ENCODE data around the gene KHDC3L. TPM values are rescaled to one million over a fixed set of nuclear protein-coding genes. Genes with fewer than 3 reads are reported as not detected.

Gene KHDC3L
- total and polyA plus RNA-seq, 2 of the 13 experiments (the other 11 are each of a cell fraction or from before 2014, with no cell fraction given), result not detected

DNA sequence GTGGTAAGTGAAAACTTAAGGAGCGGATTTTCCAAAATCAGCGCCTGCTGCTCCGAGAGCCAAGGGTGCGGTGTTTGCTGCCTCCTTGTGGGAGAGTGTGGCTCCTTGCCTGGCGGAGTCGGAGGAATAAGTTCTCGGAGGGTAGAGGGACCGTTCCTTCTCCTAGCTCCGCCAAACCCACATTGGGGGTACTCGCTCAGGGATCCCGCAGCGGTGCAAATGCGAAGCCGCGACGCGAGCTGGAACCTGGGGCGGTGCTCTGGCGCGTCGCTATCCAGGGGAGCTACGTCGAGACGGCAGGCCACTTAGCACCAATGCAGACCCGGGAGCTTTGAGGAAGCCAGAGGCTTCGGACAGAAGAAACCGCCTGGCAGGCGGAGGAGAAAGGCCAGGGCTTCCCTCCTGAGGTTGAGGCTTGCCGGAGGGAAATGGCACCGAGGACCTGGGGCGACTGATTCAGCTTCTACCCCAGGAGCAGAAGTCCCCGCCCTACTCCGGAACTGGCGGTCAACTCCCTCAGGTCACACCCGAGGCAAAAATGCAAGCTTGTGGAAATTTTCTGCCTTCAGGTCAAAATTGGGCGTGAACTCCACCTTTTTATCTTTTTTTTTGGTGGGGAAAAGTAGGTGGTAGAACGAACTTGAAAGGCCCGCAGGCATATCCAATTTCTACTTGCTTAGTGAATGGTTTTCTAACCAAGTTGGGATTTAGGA lies 26.5 kb downstream of the KHDC3L start:
- FAIRE-seq (peak; percentile 32), DNase-seq (ENCODE audit: low spot score) (peak; percentile 5), ATAC-seq (peak; percentile 91)
- intact Hi-C loops (cut with micrococcal nuclease; ENCODE audit: unreplicated experiment) (loop anchor here (1.0 kb wide), 1 partner anchor 104 kb away; no protein-coding TSS in a partner anchor), in situ Hi-C loops (cut with HindIII; ENCODE audit: extremely low pct_ligation_motif_present, low pct_unique_long_range_greater_than_20kb) (no loop called here)
- BruUV-seq (replicated peaks), result no TSS peak
- no peaks in the 10 kb centered on the region for H3K36me3 ChIP-seq (replicated peaks in 1 of 2; ENCODE audit: control insufficient read depth in 1 of 2, insufficient read depth in 2 of 2, low read length in 2 of 2)
- no peaks in the 10 kb centered on the region for H4K20me1 ChIP-seq (ENCODE audit: insufficient read depth, low read length)
- H3K27ac ChIP-seq (ENCODE audit: extremely low read length, insufficient read depth, low read length), result no peak overlapping the region
- H3K9ac ChIP-seq (ENCODE audit: insufficient read depth, low read depth, low read length), result peak overlapping the region; percentile 34; the same call in 1 of the 2 replicates
- ChIA-PET POLR2A (no interaction called here), CTCF (ENCODE audit: low intra/inter-chr PET ratio, low total read pairs) (interaction anchor here (1.8 kb wide), 1 partner anchor 103 kb away, joined by 5 read pairs; no protein-coding TSS in a partner anchor)
- H2AFZ ChIP-seq (ENCODE audit: low read length), result peak overlapping the region; percentile 92
- H3K79me2 ChIP-seq (ENCODE audit: insufficient read depth, low read length), result no peaks in the 10 kb centered on the region
- 4% methylated on average over 14 of the region's 38 CpGs for WGBS (ENCODE audit: low lambda C conversion rate)
- peaks cover 0 to 6% of the 10 kb centered on the region in 2 experiments; a peak in 3 of 5 replicates for H3K27me3 ChIP-seq (ENCODE audit: control insufficient read depth in 1 of 2, insufficient read depth in 2 of 2, low read length in 2 of 2)
- H3K4me2 ChIP-seq (ENCODE audit: low read depth, low read length), result peak overlapping the region; percentile 91
- peak overlapping the region; percentile 55 to 74 (median 62) for H3K4me3 ChIP-seq (replicated peaks in 1 of 3; ENCODE audit: insufficient read depth in 1 of 3, low read depth in 2 of 3, low read length in 3 of 3)
- H3K4me1 ChIP-seq (ENCODE audit: insufficient read depth, low read length), result 0 out of 2 replicates have a peak, but pooled peaks cover 6% of the 10 kb centered on the region
- H3K9me3 ChIP-seq (ENCODE audit: low read length), result no peaks in the 10 kb centered on the region
- TF ChIP-seq, protein P1, sequence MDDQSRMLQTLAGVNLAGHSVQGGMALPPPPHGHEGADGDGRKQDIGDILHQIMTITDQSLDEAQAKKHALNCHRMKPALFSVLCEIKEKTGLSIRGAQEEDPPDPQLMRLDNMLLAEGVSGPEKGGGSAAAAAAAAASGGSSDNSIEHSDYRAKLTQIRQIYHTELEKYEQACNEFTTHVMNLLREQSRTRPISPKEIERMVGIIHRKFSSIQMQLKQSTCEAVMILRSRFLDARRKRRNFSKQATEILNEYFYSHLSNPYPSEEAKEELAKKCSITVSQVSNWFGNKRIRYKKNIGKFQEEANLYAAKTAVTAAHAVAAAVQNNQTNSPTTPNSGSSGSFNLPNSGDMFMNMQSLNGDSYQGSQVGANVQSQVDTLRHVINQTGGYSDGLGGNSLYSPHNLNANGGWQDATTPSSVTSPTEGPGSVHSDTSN (CRISPR knock-in tag; IDR thresholded peaks at IDR 0.05; ENCODE audit: borderline replicate concordance), result no peak
- TF ChIP-seq HMGXB4 (CRISPR knock-in tag; IDR thresholded peaks at IDR 0.05; ENCODE audit: borderline replicate concordance in 1 of 2, low read depth in 1 of 2), result peak in 1 of 2 experiments; percentile 42; a peak in 1 of 4 replicates
- no peak for TF ChIP-seq ZSCAN30 (CRISPR knock-in tag; IDR thresholded peaks at IDR 0.05)
- TF ChIP-seq HCFC1 (IDR thresholded peaks at IDR 0.05; ENCODE audit: low read depth, low read length), result no peak
- 0 out of 2 replicates have a peak, but pooled peaks have one; percentile 21 for TF ChIP-seq UBTF (CRISPR knock-in tag; IDR thresholded peaks at IDR 0.05)
- TF ChIP-seq SMYD3 (CRISPR knock-in tag; IDR thresholded peaks at IDR 0.05), result no peak
- no peak for TF ChIP-seq ZNF639 (CRISPR knock-in tag; conservative IDR thresholded peaks at IDR 0.05)
- TF ChIP-seq ZNF737 (CRISPR knock-in tag; IDR thresholded peaks at IDR 0.05; ENCODE audit: borderline replicate concordance), result no peak
- no peak for TF ChIP-seq ZNF383 (CRISPR knock-in tag; IDR thresholded peaks at IDR 0.05; ENCODE audit: borderline replicate concordance)
- TF ChIP-seq SRY (CRISPR knock-in tag; IDR thresholded peaks at IDR 0.05), result peak; percentile 21; the same call in 1 of the 2 replicates
- 0 out of 2 replicates have a peak, but pooled peaks have one; percentile 19 for TF ChIP-seq SALL1 (CRISPR knock-in tag; IDR thresholded peaks at IDR 0.05)
- no peak for TF ChIP-seq SNAPC5 (CRISPR knock-in tag; IDR thresholded peaks at IDR 0.05; ENCODE audit: borderline replicate concordance)
- peak; percentile 70; the same call in 1 of the 2 replicates for TF ChIP-seq EZH2 (conservative IDR thresholded peaks at IDR 0.05; ENCODE audit: low read depth, low read length)
